ENCODE measurements around the gene HS3ST5.

DNA sequence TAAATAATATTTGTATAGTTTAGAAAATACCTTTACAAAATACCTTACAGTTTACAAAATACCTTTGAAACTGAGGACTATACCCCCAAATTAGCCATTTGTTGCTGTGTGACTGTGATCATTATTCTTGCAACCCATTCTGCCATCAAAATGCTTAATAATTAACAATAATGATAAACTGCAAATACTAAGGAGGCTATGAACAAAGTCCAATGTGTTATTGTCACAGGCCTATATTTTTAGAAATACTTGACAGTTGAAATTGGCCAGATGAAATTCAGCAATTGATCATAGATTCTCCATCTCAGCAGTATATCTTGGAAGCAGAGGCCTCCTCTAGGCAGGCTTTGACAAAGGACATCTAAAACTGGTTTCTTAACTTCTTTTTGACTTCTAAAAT is 178.6 kb downstream of the HS3ST5 start:
- no peak for TF ChIP-seq POLR2A (IDR thresholded peaks at IDR 0.05)
- TF ChIP-seq, protein P1, sequence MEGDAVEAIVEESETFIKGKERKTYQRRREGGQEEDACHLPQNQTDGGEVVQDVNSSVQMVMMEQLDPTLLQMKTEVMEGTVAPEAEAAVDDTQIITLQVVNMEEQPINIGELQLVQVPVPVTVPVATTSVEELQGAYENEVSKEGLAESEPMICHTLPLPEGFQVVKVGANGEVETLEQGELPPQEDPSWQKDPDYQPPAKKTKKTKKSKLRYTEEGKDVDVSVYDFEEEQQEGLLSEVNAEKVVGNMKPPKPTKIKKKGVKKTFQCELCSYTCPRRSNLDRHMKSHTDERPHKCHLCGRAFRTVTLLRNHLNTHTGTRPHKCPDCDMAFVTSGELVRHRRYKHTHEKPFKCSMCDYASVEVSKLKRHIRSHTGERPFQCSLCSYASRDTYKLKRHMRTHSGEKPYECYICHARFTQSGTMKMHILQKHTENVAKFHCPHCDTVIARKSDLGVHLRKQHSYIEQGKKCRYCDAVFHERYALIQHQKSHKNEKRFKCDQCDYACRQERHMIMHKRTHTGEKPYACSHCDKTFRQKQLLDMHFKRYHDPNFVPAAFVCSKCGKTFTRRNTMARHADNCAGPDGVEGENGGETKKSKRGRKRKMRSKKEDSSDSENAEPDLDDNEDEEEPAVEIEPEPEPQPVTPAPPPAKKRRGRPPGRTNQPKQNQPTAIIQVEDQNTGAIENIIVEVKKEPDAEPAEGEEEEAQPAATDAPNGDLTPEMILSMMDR (IDR thresholded peaks at IDR 0.05), result no peak
- TF ChIP-seq POLR2AphosphoS5 (IDR thresholded peaks at IDR 0.05), result no peak
- no peak for TF ChIP-seq EP300 (IDR thresholded peaks at IDR 0.05)

Data from stomach (tissue), 4 donors.